Naive thymus-derived CD4-positive, alpha-beta T cell (primary cell): ENCODE results near the gene APOB. TPM values are rescaled to one million over a fixed set of nuclear protein-coding genes. Genes with fewer than 3 reads are reported as not detected.

ENCODE experiments used
- ATAC-seq: fragments of 150-1000 bp; cut with Tn5 transposase; 2 replicates; pipeline ENCODE4 v1.10.0; 2021; ENCODE audit warnings: mild to moderate bottlenecking, moderate library complexity
- CTCF ChIA-PET: fragments of 350-600 bp; sonication (Branson Sonifier 250); formaldehyde crosslinking; loops from one replicate; lab custom pipeline; 2021; ENCODE audit warnings: antibody characterized with exemption; lab: Charles Lee
- POLR2A ChIA-PET: fragments of 350-600 bp; sonication (Branson Sonifier 250); formaldehyde crosslinking; loops from one replicate; lab custom pipeline; 2021; ENCODE audit warnings: antibody characterized with exemption, inconsistent platforms; lab: Charles Lee
- DNase-seq, 9 donors: peaks; one replicate each; pipeline versions ENCODE4 v3.0.0 to v3.0.0-alpha.2; 2020 to 2022; ENCODE audit warnings: mixed read lengths in 1 of 9
- H3K27ac ChIP-seq: one replicate; pipeline ENCODE4 v1.7.0; 2013; ENCODE audit warnings: mild to moderate bottlenecking, low read depth, low read length, moderate library complexity
- H3K27me3 ChIP-seq, 2 donors: one replicate each; pipeline ENCODE4 v1.7.0; 2013; ENCODE audit warnings: low read length in 2 of 2, mild to moderate bottlenecking in 2 of 2, moderate library complexity in 2 of 2; ENCODE audit not compliant: control insufficient read depth in 2 of 2, insufficient read depth in 2 of 2
- H3K36me3 ChIP-seq, 3 experiments: 1 replicate in 2 of 3; 2 replicates in 1 of 3; pipeline ENCODE4 v1.7.0; 2013; ENCODE audit warnings: low read length in 3 of 3, mild to moderate bottlenecking in 3 of 3, moderate library complexity in 1 of 3; ENCODE audit not compliant: insufficient read depth in 3 of 3, control insufficient read depth in 2 of 3
- H3K4me1 ChIP-seq, 2 donors: one replicate each; pipeline ENCODE4 v1.7.0; 2013; ENCODE audit warnings: low read length in 2 of 2, mild to moderate bottlenecking in 2 of 2, moderate library complexity in 1 of 2; ENCODE audit not compliant: control insufficient read depth in 2 of 2, insufficient read depth in 2 of 2
- H3K4me3 ChIP-seq: 2 replicates; pipeline ENCODE4 v1.7.0; 2013; ENCODE audit warnings: mild to moderate bottlenecking, low read length
- H3K9me3 ChIP-seq, 3 experiments: 1 replicate in 2 of 3; 2 replicates in 1 of 3; pipeline ENCODE4 v1.7.0; 2013; ENCODE audit warnings: low read length in 3 of 3; ENCODE audit not compliant: control insufficient read depth in 2 of 3
- H3K27ac Mint-ChIP-seq, 9 donors: one replicate each; pipeline ENCODE4 v1.8.0; 2020 to 2022; ENCODE audit warnings: mixed read lengths in 9 of 9, mild to moderate bottlenecking in 8 of 9, moderate library complexity in 5 of 9, inconsistent platforms in 2 of 9
- H3K27me3 Mint-ChIP-seq, 5 donors: one replicate each; pipeline ENCODE4 v1.8.0; 2021 to 2022; ENCODE audit warnings: mixed read lengths in 5 of 5, mild to moderate bottlenecking in 1 of 5
- H3K36me3 Mint-ChIP-seq, 5 donors: one replicate each; pipeline ENCODE4 v1.8.0; 2020 to 2022; ENCODE audit warnings: mixed read lengths in 5 of 5, mild to moderate bottlenecking in 3 of 5, inconsistent platforms in 1 of 5
- H3K4me1 Mint-ChIP-seq, 7 donors: one replicate each; pipeline ENCODE4 v1.8.0; 2020 to 2022; ENCODE audit warnings: mixed read lengths in 7 of 7, mild to moderate bottlenecking in 3 of 7, inconsistent platforms in 1 of 7
- H3K4me3 Mint-ChIP-seq, 10 donors: one replicate each; pipeline ENCODE4 v1.8.0; 2020 to 2022; ENCODE audit warnings: mild to moderate bottlenecking in 10 of 10, mixed read lengths in 10 of 10, moderate library complexity in 6 of 10, inconsistent platforms in 2 of 10
- H3K9me3 Mint-ChIP-seq, 11 donors: one replicate each; pipeline ENCODE4 v1.8.0; 2020 to 2022; ENCODE audit warnings: mixed read lengths in 11 of 11, mild to moderate bottlenecking in 4 of 11, inconsistent platforms in 1 of 11, moderate library complexity in 1 of 11
- intact Hi-C, 2 donors: fragments of 100-400 bp; cut with micrococcal nuclease; formaldehyde crosslinking; loops; one replicate each; pipeline ENCODE4 v1.15.1; 2023
- polyA plus RNA-seq, 2 donors: library from polyadenylated mRNA; unstranded; fragments of 300-500 nt; fragmentation: Illumina TruSeq; gene quantifications; one replicate each; pipeline ENCODE4 v1.2.3, GENCODE V29; 2021
- total RNA-seq, 6 experiments: library from RNA in 5 of 6; stranded (reverse) in 5 of 6; gene quantifications; 1 replicate in 5 of 6; 2 replicates in 1 of 6; pipeline ENCODE4 v1.2.3 and lab custom pipeline; 2021 to 2026

APOB gene
- total and polyA plus RNA-seq, 7 experiments from 2014 or later: not detected

GRCh38 chr2:21021430-21021829, 22.4 kb downstream of the APOB start:
- Mint-ChIP-seq H3K27ac (no peak overlapping the region), H3K36me3 (no peaks in the 10 kb centered on the region), H3K27me3 (peaks cover 0 to 15% (median 13%) of the 10 kb centered on the region in 5 donors), H3K4me3 (no peak overlapping the region), H3K9me3 (peaks cover 0 to 5% (median 0%) of the 10 kb centered on the region in 11 donors), H3K4me1 (no peaks in the 10 kb centered on the region)
- Histone ChIP-seq H3K36me3 (no peaks in the 10 kb centered on the region), H3K9me3 (no peaks in the 10 kb centered on the region), H3K4me1 (no peaks in the 10 kb centered on the region), H3K27me3 (no peaks in the 10 kb centered on the region), H3K4me3 (no peak overlapping the region), H3K27ac (no peak overlapping the region)
- intact Hi-C loops: no loop called here
- no peak for DNase-seq
- POLR2A ChIA-PET: no interaction called here
- CTCF ChIA-PET: no interaction called here
- no peak for ATAC-seq

GRCh38 chr2:21020668-21021288, 23.1 kb downstream of the APOB start:
- Histone ChIP-seq H3K27ac (no peak overlapping the region), H3K9me3 (no peaks in the 10 kb centered on the region), H3K27me3 (no peaks in the 10 kb centered on the region), H3K4me1 (no peaks in the 10 kb centered on the region), H3K4me3 (no peak overlapping the region), H3K36me3 (no peaks in the 10 kb centered on the region)
- H3K36me3 Mint-ChIP-seq: no peaks in the 10 kb centered on the region
- peaks cover 0 to 21% (median 13%) of the 10 kb centered on the region in 5 donors for H3K27me3 Mint-ChIP-seq
- no peaks in the 10 kb centered on the region for H3K4me1 Mint-ChIP-seq
- CTCF ChIA-PET: no interaction called here
- no peak overlapping the region for H3K4me3 Mint-ChIP-seq
- no peak for DNase-seq
- peaks cover 0 to 5% (median 0%) of the 10 kb centered on the region in 11 donors for H3K9me3 Mint-ChIP-seq
- ATAC-seq: no peak
- intact Hi-C loops: no loop called here
- POLR2A ChIA-PET: no interaction called here
- no peak overlapping the region for H3K27ac Mint-ChIP-seq

DNA sequence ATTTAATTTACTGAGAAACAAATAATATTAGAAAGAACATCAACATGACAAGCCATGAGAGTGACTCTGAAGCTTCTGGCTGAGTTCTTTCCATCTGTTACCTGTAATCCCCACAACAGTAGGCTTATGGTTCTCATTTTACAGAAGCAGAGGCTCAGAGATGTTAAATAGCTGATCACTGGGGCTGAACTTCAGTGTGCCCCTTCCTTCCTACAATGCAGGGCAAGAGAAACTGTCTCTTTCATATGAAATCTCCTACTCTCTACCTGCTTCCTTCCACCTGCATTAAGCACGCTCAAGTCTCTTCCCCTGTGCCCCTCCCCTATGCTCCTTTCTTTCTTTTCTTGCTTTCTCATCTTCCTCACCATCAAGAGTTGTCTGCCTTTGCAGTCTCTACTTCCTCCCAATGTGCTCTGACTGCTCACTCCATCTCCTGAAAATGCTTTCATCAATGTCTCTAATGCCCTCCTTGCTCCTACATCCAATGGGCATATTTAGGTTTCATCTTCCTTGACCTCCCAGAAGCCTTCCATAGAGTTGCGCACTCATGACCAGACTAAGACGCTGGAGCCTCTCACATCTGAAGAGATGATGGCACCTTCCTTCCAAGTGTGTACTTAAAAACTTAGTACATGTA, 23.7 kb downstream of the APOB start:
- DNase-seq (no peak), ATAC-seq (no peak)
- no peak overlapping the region for H3K4me3 Mint-ChIP-seq
- Histone ChIP-seq H3K4me3 (no peak overlapping the region), H3K4me1 (no peaks in the 10 kb centered on the region), H3K9me3 (no peaks in the 10 kb centered on the region), H3K36me3 (no peaks in the 10 kb centered on the region), H3K27ac (no peak overlapping the region), H3K27me3 (no peaks in the 10 kb centered on the region)
- no peak overlapping the region for H3K27ac Mint-ChIP-seq
- peaks cover 0 to 17% (median 13%) of the 10 kb centered on the region in 5 donors for H3K27me3 Mint-ChIP-seq
- peaks cover 0 to 5% (median 0%) of the 10 kb centered on the region in 11 donors for H3K9me3 Mint-ChIP-seq
- H3K36me3 Mint-ChIP-seq: no peaks in the 10 kb centered on the region
- POLR2A ChIA-PET: no interaction called here
- no peaks in the 10 kb centered on the region for H3K4me1 Mint-ChIP-seq
- CTCF ChIA-PET: no interaction called here
- intact Hi-C loops: no loop called here

DNA sequence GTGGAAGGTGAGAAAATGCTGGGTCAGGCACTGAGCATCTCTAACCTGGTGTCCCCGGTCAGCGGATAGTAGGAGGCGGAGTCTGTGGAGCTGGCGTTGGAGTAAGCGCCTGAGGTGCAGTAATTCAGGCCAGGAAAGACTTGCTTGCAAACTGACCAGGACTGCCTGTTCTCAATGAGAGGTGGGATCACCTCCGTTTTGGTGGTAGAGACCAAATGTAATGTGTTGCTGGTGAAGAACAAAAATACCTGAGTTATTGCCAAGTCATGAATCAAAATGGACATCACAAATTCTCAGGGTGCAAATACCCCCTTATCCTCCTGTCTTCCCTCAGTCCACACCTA, 24.2 kb downstream of the APOB start:
- H3K36me3 Mint-ChIP-seq: no peaks in the 10 kb centered on the region
- intact Hi-C loops: no loop called here
- Histone ChIP-seq H3K27ac (no peak overlapping the region), H3K36me3 (no peaks in the 10 kb centered on the region), H3K9me3 (no peaks in the 10 kb centered on the region), H3K4me1 (no peaks in the 10 kb centered on the region), H3K27me3 (no peaks in the 10 kb centered on the region), H3K4me3 (no peak overlapping the region)
- ATAC-seq (no peak), DNase-seq (no peak)
- peaks cover 0 to 22% (median 13%) of the 10 kb centered on the region in 5 donors for H3K27me3 Mint-ChIP-seq
- ChIA-PET CTCF (no interaction called here), POLR2A (no interaction called here)
- H3K27ac Mint-ChIP-seq: no peak overlapping the region
- H3K9me3 Mint-ChIP-seq: peaks cover 0 to 5% (median 0%) of the 10 kb centered on the region in 11 donors
- no peaks in the 10 kb centered on the region for H3K4me1 Mint-ChIP-seq
- H3K4me3 Mint-ChIP-seq: no peak overlapping the region

GRCh38 chr2:21019000-21019677, 24.7 kb downstream of the APOB start:
- CTCF ChIA-PET: no interaction called here
- DNase-seq (no peak), ATAC-seq (no peak)
- intact Hi-C loops: no loop called here
- H3K27me3 Mint-ChIP-seq: peaks cover 0 to 22% (median 13%) of the 10 kb centered on the region in 5 donors
- peaks cover 0 to 5% (median 0%) of the 10 kb centered on the region in 11 donors for H3K9me3 Mint-ChIP-seq
- no peak overlapping the region for H3K4me3 Mint-ChIP-seq
- H3K4me1 Mint-ChIP-seq: no peaks in the 10 kb centered on the region
- H3K27me3 ChIP-seq: no peaks in the 10 kb centered on the region
- POLR2A ChIA-PET: no interaction called here
- no peak overlapping the region for H3K27ac ChIP-seq
- no peaks in the 10 kb centered on the region for H3K36me3 ChIP-seq
- no peaks in the 10 kb centered on the region for H3K9me3 ChIP-seq
- H3K27ac Mint-ChIP-seq: no peak overlapping the region
- H3K4me3 ChIP-seq: no peak overlapping the region
- H3K36me3 Mint-ChIP-seq: no peaks in the 10 kb centered on the region
- H3K4me1 ChIP-seq: no peaks in the 10 kb centered on the region

GRCh38 chr2:21018290-21018689, 25.6 kb downstream of the APOB start:
- H3K36me3 Mint-ChIP-seq: no peaks in the 10 kb centered on the region
- ChIA-PET CTCF (no interaction called here), POLR2A (no interaction called here)
- H3K27ac Mint-ChIP-seq: no peak overlapping the region
- no peaks in the 10 kb centered on the region for H3K36me3 ChIP-seq
- H3K27ac ChIP-seq: no peak overlapping the region
- H3K27me3 ChIP-seq: no peaks in the 10 kb centered on the region
- H3K4me1 ChIP-seq: no peaks in the 10 kb centered on the region
- DNase-seq (no peak), ATAC-seq (no peak)
- no peak overlapping the region for H3K4me3 ChIP-seq
- no peak overlapping the region for H3K4me3 Mint-ChIP-seq
- intact Hi-C loops: no loop called here
- H3K9me3 ChIP-seq: no peaks in the 10 kb centered on the region
- H3K9me3 Mint-ChIP-seq: peaks cover 0 to 7% (median 0%) of the 10 kb centered on the region in 11 donors
- peaks cover 0 to 22% (median 17%) of the 10 kb centered on the region in 5 donors for H3K27me3 Mint-ChIP-seq
- no peaks in the 10 kb centered on the region for H3K4me1 Mint-ChIP-seq
